Ascending aorta (tissue), 2 donors: ENCODE results near the gene RIMS4. TPM values are rescaled to one million over a fixed set of nuclear protein-coding genes. Genes with fewer than 3 reads are reported as not detected.

ENCODE experiments used
- DNase-seq, 2 donors: peaks; one replicate each; pipeline ENCODE4 v3.0.0-alpha.2; 2019; ENCODE audit warnings: low spot score in 2 of 2
- H3K27ac ChIP-seq, 2 donors: fragments of 200-600 bp; sonication (generic); one replicate each; pipeline ENCODE4 v1.5.1; 2016 to 2017; ENCODE audit warnings: mild to moderate bottlenecking in 1 of 2
- H3K27me3 ChIP-seq: fragments of 200-600 bp; sonication (generic); one replicate; pipeline ENCODE4 v1.5.1; 2017
- H3K36me3 ChIP-seq, 2 donors: fragments of 200-600 bp; sonication (generic); one replicate each; pipeline ENCODE4 v1.5.1; 2016
- H3K4me1 ChIP-seq, 2 donors: fragments of 200-600 bp; sonication (generic); one replicate each; pipeline ENCODE4 v1.5.1; 2016 to 2017; ENCODE audit warnings: mild to moderate bottlenecking in 1 of 2
- H3K4me3 ChIP-seq, 2 donors: fragments of 200-600 bp; sonication (generic); one replicate each; pipeline ENCODE4 v1.5.1; 2016 to 2017; ENCODE audit warnings: mild to moderate bottlenecking in 1 of 2
- H3K9me3 ChIP-seq, 2 donors: fragments of 200-600 bp; sonication (generic); one replicate each; pipeline ENCODE4 v1.5.1; 2016
- intact Hi-C: fragments of 100-400 bp; cut with DNase I; formaldehyde crosslinking; loops from one replicate; pipeline ENCODE4 v1.15.1; 2023
- total RNA-seq: library from RNA; depleted of rRNA; stranded (reverse); fragments of >200 nt; gene quantifications from one replicate; pipeline ENCODE4 v1.1.0, GENCODE V29; 2016
- TF ChIP-seq, protein P1 (sequence below), 3 experiments: fragments of 200-600 bp in 2 of 3; fragments of 450-650 bp in 1 of 3; sonication (generic) in 2 of 3; IDR thresholded peaks; one replicate each; pipeline ENCODE4 v1.5.1; 2016 to 2019; ENCODE audit warnings: antibody characterized with exemption in 3 of 3, mild to moderate bottlenecking in 1 of 3, moderate library complexity in 1 of 3

RIMS4 gene
- total RNA-seq, 1 donor from 2014 or later: 4.0 TPM

GRCh38 chr20:44814937-44815336 is 4.6 kb upstream of the RIMS4 start:
- H3K27me3 ChIP-seq: peaks cover 8% of the 10 kb centered on the region
- TF ChIP-seq, protein P1, sequence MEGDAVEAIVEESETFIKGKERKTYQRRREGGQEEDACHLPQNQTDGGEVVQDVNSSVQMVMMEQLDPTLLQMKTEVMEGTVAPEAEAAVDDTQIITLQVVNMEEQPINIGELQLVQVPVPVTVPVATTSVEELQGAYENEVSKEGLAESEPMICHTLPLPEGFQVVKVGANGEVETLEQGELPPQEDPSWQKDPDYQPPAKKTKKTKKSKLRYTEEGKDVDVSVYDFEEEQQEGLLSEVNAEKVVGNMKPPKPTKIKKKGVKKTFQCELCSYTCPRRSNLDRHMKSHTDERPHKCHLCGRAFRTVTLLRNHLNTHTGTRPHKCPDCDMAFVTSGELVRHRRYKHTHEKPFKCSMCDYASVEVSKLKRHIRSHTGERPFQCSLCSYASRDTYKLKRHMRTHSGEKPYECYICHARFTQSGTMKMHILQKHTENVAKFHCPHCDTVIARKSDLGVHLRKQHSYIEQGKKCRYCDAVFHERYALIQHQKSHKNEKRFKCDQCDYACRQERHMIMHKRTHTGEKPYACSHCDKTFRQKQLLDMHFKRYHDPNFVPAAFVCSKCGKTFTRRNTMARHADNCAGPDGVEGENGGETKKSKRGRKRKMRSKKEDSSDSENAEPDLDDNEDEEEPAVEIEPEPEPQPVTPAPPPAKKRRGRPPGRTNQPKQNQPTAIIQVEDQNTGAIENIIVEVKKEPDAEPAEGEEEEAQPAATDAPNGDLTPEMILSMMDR (IDR thresholded peaks at IDR 0.05): no peak
- peak in 1 of 2 donors; percentile 13 for DNase-seq
- H3K27ac ChIP-seq: no peak overlapping the region
- H3K9me3 ChIP-seq: peaks cover 0 to 7% of the 10 kb centered on the region in 2 donors
- H3K4me1 ChIP-seq: peaks cover under 1 to 4% of the 10 kb centered on the region in 2 donors
- intact Hi-C loops: no loop called here
- no peaks in the 10 kb centered on the region for H3K36me3 ChIP-seq
- H3K4me3 ChIP-seq: no peak overlapping the region

- no peak overlapping the region for H3K27ac ChIP-seq
- H3K36me3 ChIP-seq: no peaks in the 10 kb centered on the region
- peak overlapping the region in 1 of 2 donors; percentile 63 for H3K4me3 ChIP-seq
- TF ChIP-seq, protein P1 (IDR thresholded peaks at IDR 0.05): no peak
- peaks cover 0 to 7% of the 10 kb centered on the region in 2 donors for H3K9me3 ChIP-seq
- peaks cover 7% of the 10 kb centered on the region in 2 donors for H3K4me1 ChIP-seq
- intact Hi-C loops: loop anchor here (2.0 kb wide), 1 partner anchor 64 kb away; no protein-coding TSS in a partner anchor
- peak in 1 of 2 donors; percentile 55 for DNase-seq
- H3K27me3 ChIP-seq: peaks cover 11% of the 10 kb centered on the region
Observed at GRCh38 chr20:44811150-44811685, 872 bp upstream of the RIMS4 start.

- intact Hi-C loops: loop anchor here (2.0 kb wide), 1 partner anchor 63 kb away; no protein-coding TSS in a partner anchor
- no peak for DNase-seq
- H3K36me3 ChIP-seq: no peaks in the 10 kb centered on the region
- peaks cover 0 to 7% of the 10 kb centered on the region in 2 donors for H3K9me3 ChIP-seq
- H3K27me3 ChIP-seq: peaks cover 11% of the 10 kb centered on the region
- H3K4me1 ChIP-seq: peaks cover 7% of the 10 kb centered on the region in 2 donors
- TF ChIP-seq, protein P1 (IDR thresholded peaks at IDR 0.05): no peak
- H3K27ac ChIP-seq: no peak overlapping the region
- peak overlapping the region; percentile 45 to 66 for H3K4me3 ChIP-seq
Observed at GRCh38 chr20:44810061-44810390, 320 bp downstream of the RIMS4 start.

DNA sequence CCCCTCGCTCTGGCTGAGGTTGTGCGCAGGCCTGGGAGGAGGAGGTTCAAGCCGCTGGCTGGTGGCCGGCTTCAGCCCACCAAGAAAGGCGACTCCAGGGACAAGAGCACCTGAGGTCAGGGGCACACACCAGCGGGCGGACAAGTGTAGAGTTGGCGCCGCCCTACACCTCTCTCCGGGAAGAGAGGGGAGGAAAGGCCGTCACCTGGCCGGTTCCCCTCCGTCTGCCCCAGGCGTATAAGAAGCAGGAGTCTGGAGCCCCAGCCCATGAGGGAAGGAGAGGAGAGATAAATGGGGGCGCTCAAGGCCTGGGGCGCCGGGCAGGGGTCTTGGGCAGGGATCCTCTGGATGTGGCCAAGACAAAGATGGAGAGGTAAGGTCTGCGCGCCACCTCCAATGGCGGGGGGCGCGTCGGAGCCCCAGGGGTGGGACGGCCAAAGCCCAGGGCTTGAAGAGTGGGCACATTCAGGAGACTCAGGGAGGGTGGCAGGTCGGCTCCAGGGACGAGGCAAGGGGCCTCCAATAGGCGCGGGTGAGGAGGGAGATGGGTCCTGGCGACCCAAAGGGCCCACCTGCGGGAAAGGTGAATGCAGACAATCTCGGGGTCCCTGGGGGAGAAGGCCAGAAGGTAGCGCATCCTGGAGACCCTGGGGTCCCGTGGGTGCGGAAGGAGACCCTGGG is 826 bp downstream of the RIMS4 start:
- peaks cover 11% of the 10 kb centered on the region for H3K27me3 ChIP-seq
- DNase-seq: no peak

DNA sequence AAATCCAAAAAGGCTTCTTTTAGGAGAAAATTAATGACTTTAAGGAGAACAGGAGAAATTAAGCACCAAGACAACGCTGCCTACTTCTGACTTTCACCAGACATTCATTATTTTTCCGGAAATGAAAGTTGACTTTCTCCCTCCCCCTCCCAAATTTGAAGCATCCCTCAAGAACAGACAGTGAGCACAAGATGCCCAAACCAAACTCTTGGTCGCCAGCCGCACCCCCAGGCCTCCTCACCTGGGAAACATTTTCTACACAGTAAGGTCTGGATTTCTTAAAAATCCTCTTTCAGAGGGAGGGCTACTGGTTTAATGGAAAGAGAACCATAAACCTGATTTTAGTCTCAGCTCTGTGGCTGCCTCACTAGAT is 2.7 kb downstream of the RIMS4 start:
- peaks cover 7 to 10% of the 10 kb centered on the region in 2 donors for H3K4me1 ChIP-seq
- TF ChIP-seq, protein P1 (IDR thresholded peaks at IDR 0.05): no peak

More for the DNA sequence above, 826 bp downstream of the RIMS4 start:
- intact Hi-C loops: loop anchor here (2.0 kb wide), 1 partner anchor 63 kb away; no protein-coding TSS in a partner anchor
- peaks cover 0 to 7% of the 10 kb centered on the region in 2 donors for H3K9me3 ChIP-seq
- H3K27ac ChIP-seq: no peak overlapping the region
- TF ChIP-seq, protein P1 (IDR thresholded peaks at IDR 0.05): no peak
- peaks cover 7% of the 10 kb centered on the region in 2 donors for H3K4me1 ChIP-seq
- peak overlapping the region; percentile 45 to 66 for H3K4me3 ChIP-seq
- H3K36me3 ChIP-seq: no peaks in the 10 kb centered on the region

More for the DNA sequence above, 2.7 kb downstream of the RIMS4 start:
- no peak for DNase-seq
- H3K4me3 ChIP-seq: no peak overlapping the region
- H3K36me3 ChIP-seq: no peaks in the 10 kb centered on the region
- H3K27ac ChIP-seq: no peak overlapping the region
- intact Hi-C loops: no loop called here
- peaks cover 0 to 7% of the 10 kb centered on the region in 2 donors for H3K9me3 ChIP-seq
- H3K27me3 ChIP-seq: peaks cover 11% of the 10 kb centered on the region
